HepG2 (cell line): ENCODE measurements around the gene CDKN2C. TPM values are rescaled to one million over a fixed set of nuclear protein-coding genes. Genes with fewer than 3 reads are reported as not detected.

Source experiments
- ATAC-seq: fragments of 200-7000 bp; cut with Tn5 transposase; 3 replicates; pipeline ENCODE4 v1.9.1; 2020; ENCODE audit warnings: mild to moderate bottlenecking, moderate library complexity
- BruUV-seq: library from RNA; stranded (reverse); fragments of 400-500 nt; replicated peaks from 2 replicates; lab custom pipeline; 2021; lab: Mats Ljungman, UMichigan
- CTCF ChIA-PET: fragments of 300-600 bp; formaldehyde crosslinking; extraction: SDS; loops from one replicate; lab custom pipeline; 2021; ENCODE audit warnings: low total read pairs, inconsistent platforms, low intra/inter-chr PET ratio; lab: Yijun Ruan, JAX
- POLR2A ChIA-PET: fragments of 350-600 bp; sonication (Branson Sonifier 250); formaldehyde crosslinking; loops from one replicate; lab custom pipeline; 2020; ENCODE audit warnings: antibody characterized with exemption, inconsistent platforms; lab: Yijun Ruan, JAX
- DNase-seq: peaks from one replicate; pipeline ENCODE4 v3.0.0-alpha.2; 2015; ENCODE audit warnings: low spot score
- FAIRE-seq: peaks from 3 replicates; lab custom pipeline; 2011; peaks lifted over from hg19 to GRCh38; lab: Jason Lieb, UNC
- H2AFZ ChIP-seq: one replicate; pipeline ENCODE4 v1.6.1; 2011; ENCODE audit warnings: low read length, inconsistent platforms
- H3K27ac ChIP-seq: fragments of 300-600 bp; 3 replicates; pipeline ENCODE4 v1.8.0; 2011; ENCODE audit warnings: mixed run types, mild to moderate bottlenecking, mixed read lengths, low read length, inconsistent platforms; ENCODE audit not compliant: insufficient read depth; ENCODE audit errors: extremely low read length
- H3K27me3 ChIP-seq, 2 experiments: fragments of 200-600 bp in 1 of 2; 2 replicates in 1 of 2; 3 replicates in 1 of 2; pipeline versions ENCODE4 v1.6.0 to v1.8.0; 2011; ENCODE audit warnings: low read length in 2 of 2, mild to moderate bottlenecking in 2 of 2, moderate library complexity in 2 of 2, inconsistent platforms in 1 of 2; ENCODE audit not compliant: insufficient read depth in 2 of 2, control insufficient read depth in 1 of 2
- H3K36me3 ChIP-seq, 2 experiments: fragments of 200-600 bp in 1 of 2; replicated peaks in 1 of 2; 2 replicates in 1 of 2; 3 replicates in 1 of 2; pipeline versions ENCODE4 v1.5.1 to v1.8.0; 2011; ENCODE audit warnings: low read length in 2 of 2, inconsistent platforms in 1 of 2; ENCODE audit not compliant: insufficient read depth in 2 of 2, control insufficient read depth in 1 of 2
- H3K4me1 ChIP-seq: 2 replicates; pipeline ENCODE4 v1.5.1; 2012; ENCODE audit warnings: low read length, inconsistent platforms; ENCODE audit not compliant: insufficient read depth
- H3K4me2 ChIP-seq: 2 replicates; pipeline ENCODE4 v1.6.0; 2011; ENCODE audit warnings: low read depth, low read length, inconsistent platforms
- H3K4me3 ChIP-seq, 3 experiments: fragments of 200-600 bp in 1 of 3; sonication (generic), shearing (Covaris generic) in 1 of 3; replicated peaks in 1 of 3; 2 replicates each; pipeline ENCODE4 v1.5.1; 2011 to 2016; ENCODE audit warnings: low read length in 3 of 3, inconsistent platforms in 2 of 3, low read depth in 2 of 3, mild to moderate bottlenecking in 2 of 3, control low read depth in 1 of 3, mixed read lengths in 1 of 3; ENCODE audit not compliant: insufficient read depth in 1 of 3
- H3K79me2 ChIP-seq: one replicate; pipeline ENCODE4 v1.6.1; 2011; ENCODE audit warnings: low read length, inconsistent platforms; ENCODE audit not compliant: insufficient read depth
- H3K9ac ChIP-seq: 2 replicates; pipeline ENCODE4 v1.6.0; 2011; ENCODE audit warnings: mild to moderate bottlenecking, low read depth, low read length, inconsistent platforms; ENCODE audit not compliant: insufficient read depth
- H3K9me3 ChIP-seq: 2 replicates; pipeline ENCODE4 v1.5.1; 2012; ENCODE audit warnings: mild to moderate bottlenecking, low read length
- H4K20me1 ChIP-seq: 2 replicates; pipeline ENCODE4 v1.6.0; 2011; ENCODE audit warnings: inconsistent platforms, mild to moderate bottlenecking, low read length, moderate library complexity; ENCODE audit not compliant: insufficient read depth
- ARNT2 ChIP-seq: sonication (generic); formaldehyde crosslinking; IDR thresholded peaks from 2 replicates; pipeline ENCODE4 v1.8.0; 2022; ENCODE audit warnings: mild to moderate bottlenecking, low read depth, missing genetic modification reagents, moderate library complexity
- DPF2 ChIP-seq: sonication (generic); formaldehyde crosslinking; IDR thresholded peaks from 2 replicates; pipeline ENCODE4 v1.4.0; 2020; ENCODE audit warnings: mild to moderate bottlenecking, low read depth, missing genetic modification reagents, borderline replicate concordance
- GRHL1 ChIP-seq: sonication (generic); formaldehyde crosslinking; conservative IDR thresholded peaks from 2 replicates; pipeline ENCODE4 v1.8.0; 2022; ENCODE audit warnings: missing genetic modification reagents
- KDM5A ChIP-seq: fragments of 200-600 bp; sonication (generic); IDR thresholded peaks from 2 replicates; pipeline ENCODE4 v1.7.0; 2018; ENCODE audit warnings: antibody characterized with exemption, mild to moderate bottlenecking, low read length, borderline replicate concordance
- SIX1 ChIP-seq: sonication (generic); formaldehyde crosslinking; IDR thresholded peaks from 2 replicates; pipeline ENCODE4 v1.4.0; 2020; ENCODE audit warnings: missing genetic modification reagents, borderline replicate concordance
- TAF15 ChIP-seq: fragments of 200-400 bp; formaldehyde crosslinking; IDR thresholded peaks from one replicate; pipeline ENCODE4 v1.6.1; 2018; ENCODE audit warnings: mild to moderate bottlenecking, low read depth, low read length; ENCODE audit not compliant: poor library complexity, severe bottlenecking
- ZNF776 ChIP-seq: sonication (generic); formaldehyde crosslinking; IDR thresholded peaks from 2 replicates; pipeline ENCODE4 v1.4.0; 2020; ENCODE audit warnings: mild to moderate bottlenecking, missing genetic modification reagents
- WGBS: methylation state at CpG from one replicate; pipeline ENCODE4 v1.1.6; 2017; ENCODE audit warnings: low lambda C conversion rate; 5-methylcytosine and 5-hydroxymethylcytosine counted together
- in situ Hi-C: cut with HindIII; loops from 2 replicates; pipeline ENCODE4 v1.10.0; 2017; ENCODE audit warnings: low pct_unique_long_range_greater_than_20kb; ENCODE audit not compliant: extremely low pct_ligation_motif_present
- intact Hi-C: fragments of 100-400 bp; cut with micrococcal nuclease; formaldehyde crosslinking; loops from one replicate; pipeline ENCODE4 v1.10.0; 2022; ENCODE audit not compliant: unreplicated experiment
- polyA plus RNA-seq, 8 experiments: library from polyadenylated mRNA; depleted of rRNA in 3 of 8; stranded (reverse) in 7 of 8; unstranded in 1 of 8; fragments of >200 nt; fragmentation: Illumina TruSeq in 4 of 8; extraction: Trizol in 4 of 8; gene quantifications; 2 replicates each; pipeline versions ENCODE4 v1.2.1 to v1.2.3, GENCODE V29; 2011 to 2016; ENCODE audit warnings: low read depth in 4 of 8, missing spikeins in 1 of 8, mixed read lengths in 1 of 8; ENCODE audit not compliant: insufficient read depth in 1 of 8
- total RNA-seq, 5 experiments: library from RNA; depleted of rRNA; stranded (reverse); fragments of >200 nt; fragmentation: Illumina TruSeq; extraction: Trizol; gene quantifications; 2 replicates each; pipeline ENCODE4 v1.2.3, GENCODE V29; 2016; ENCODE audit warnings: low read depth in 1 of 5

CDKN2C gene
- total and polyA plus RNA-seq, 2 of the 13 experiments (the other 11 are each of a cell fraction or from before 2014, with no cell fraction given): 7.8 to 13.7 TPM

DNA sequence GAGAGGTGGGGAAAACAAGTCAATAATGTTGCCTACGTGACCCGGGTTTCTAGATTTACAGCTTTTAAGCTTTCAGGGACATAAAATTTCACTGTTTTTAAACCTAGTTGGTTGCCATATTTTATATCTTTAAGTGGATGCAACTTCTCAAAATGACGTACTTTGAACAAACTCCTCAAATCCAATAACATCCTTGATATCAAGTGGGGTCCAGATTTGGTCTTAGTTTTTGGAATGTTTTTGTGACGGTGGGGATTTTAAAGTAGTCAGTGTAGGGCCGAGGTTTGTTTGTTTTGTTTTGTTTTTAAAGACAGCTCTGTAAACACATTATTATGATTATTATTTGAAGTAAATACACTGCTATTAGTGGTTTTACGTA is 453 bp downstream of the CDKN2C start:
- TF ChIP-seq ZNF776 (CRISPR knock-in tag): no peak
- TF ChIP-seq KDM5A: 0 out of 2 replicates have a peak, but pooled peaks have one; percentile 3
- no peak for TF ChIP-seq TAF15
- peak overlapping the region; percentile 32 for H2AFZ ChIP-seq
- peak overlapping the region; percentile 91 to 99 (median 98) for H3K4me3 ChIP-seq
- BruUV-seq: TSS peak; percentile 50
- peaks cover 17% of the 10 kb centered on the region; the same call in 1 of the 2 replicates for H3K4me1 ChIP-seq
- H3K79me2 ChIP-seq: peaks cover 33% of the 10 kb centered on the region
- in situ Hi-C loops (loop anchor here (10.0 kb wide), 1 partner anchor 64 kb away; no protein-coding TSS in a partner anchor), intact Hi-C loops (no loop called here)
- H3K9ac ChIP-seq: peak overlapping the region; percentile 93
- H3K36me3 ChIP-seq: peaks cover 0 to 4% of the 10 kb centered on the region in 2 experiments; a peak in 2 of 5 replicates
- ChIA-PET CTCF (no interaction called here), POLR2A (interaction anchor here (2.8 to 3.5 kb wide), 2 partner anchors 7 to 10 kb away, joined by 23 to 37 read pairs; partner anchors contain the start of gene FAF1)
- FAIRE-seq: no peak
- no peak for DNase-seq
- WGBS: under 1% methylated on average over 6 of the region's 6 CpGs
- no peaks in the 10 kb centered on the region for H3K9me3 ChIP-seq
- H3K4me2 ChIP-seq: peak overlapping the region; percentile 68
- no peaks in the 10 kb centered on the region; a peak in 1 of 5 replicates for H3K27me3 ChIP-seq
- H3K27ac ChIP-seq: peak overlapping the region; percentile 98
- no peak for ATAC-seq
- H4K20me1 ChIP-seq: no peaks in the 10 kb centered on the region

DNA sequence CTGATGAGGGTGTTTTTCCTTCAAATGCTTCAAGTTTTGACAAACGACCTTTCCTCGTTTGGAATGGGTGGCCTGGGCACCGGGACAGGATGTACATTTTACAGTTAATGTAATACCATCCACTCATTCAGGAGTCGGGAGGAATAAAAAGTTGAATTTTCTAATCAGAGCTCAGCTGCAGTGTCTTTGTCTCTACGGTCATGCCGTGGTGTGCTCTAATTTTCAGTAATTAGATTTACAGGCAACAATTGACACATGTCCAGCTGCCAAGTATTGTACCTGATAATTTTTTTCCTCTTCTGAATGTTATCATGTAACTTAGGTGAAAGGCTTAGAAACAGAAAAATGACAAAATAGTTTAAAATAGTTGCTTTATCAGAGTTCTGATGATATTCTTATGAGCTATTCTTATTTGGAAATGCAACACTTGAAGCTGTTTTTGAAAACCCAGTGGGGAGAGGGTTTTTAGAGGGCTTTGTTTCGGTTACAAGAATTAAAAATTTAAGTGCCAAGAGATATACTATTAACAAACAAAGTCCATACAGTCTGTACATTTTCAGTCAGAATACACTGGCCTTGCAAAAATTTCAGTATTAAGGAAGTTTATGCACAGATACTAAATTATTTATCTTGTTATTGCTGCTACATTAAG is 1.0 kb downstream of the CDKN2C start:
- no peak for ATAC-seq
- peak overlapping the region; percentile 68 for H3K4me2 ChIP-seq
- no peak overlapping the region for H2AFZ ChIP-seq
- peak overlapping the region; percentile 93 for H3K9ac ChIP-seq
- H3K36me3 ChIP-seq: peaks cover 0 to 4% of the 10 kb centered on the region in 2 experiments; a peak in 2 of 5 replicates
- peaks cover 19% of the 10 kb centered on the region for H3K4me1 ChIP-seq
- in situ Hi-C loops: loop anchor here (10.0 kb wide), 1 partner anchor 64 kb away; no protein-coding TSS in a partner anchor
- ChIA-PET POLR2A (interaction anchor here (3.5 kb wide), 1 partner anchor 10 kb away, joined by 23 read pairs; the partner anchor contains the start of gene FAF1), CTCF (no interaction called here)
- H3K4me3 ChIP-seq: peak overlapping the region; percentile 91 to 99 (median 98)
- H3K27me3 ChIP-seq: no peaks in the 10 kb centered on the region; a peak in 1 of 5 replicates
- 9% methylated on average over 7 of the region's 7 CpGs for WGBS
- peaks cover 33% of the 10 kb centered on the region for H3K79me2 ChIP-seq
- H3K27ac ChIP-seq: peak overlapping the region; percentile 98
- no peaks in the 10 kb centered on the region for H4K20me1 ChIP-seq
- no peak for DNase-seq
- intact Hi-C loops: no loop called here
- BruUV-seq: no TSS peak
- no peak for FAIRE-seq
- TF ChIP-seq ARNT2 (CRISPR knock-in tag): no peak
- no peak for TF ChIP-seq GRHL1 (CRISPR knock-in tag)
- no peak for TF ChIP-seq SIX1 (CRISPR knock-in tag)
- TF ChIP-seq DPF2: no peak
- H3K9me3 ChIP-seq: no peaks in the 10 kb centered on the region
